ENCODE data around the gene FILIP1L.

- TF ChIP-seq, protein P1, sequence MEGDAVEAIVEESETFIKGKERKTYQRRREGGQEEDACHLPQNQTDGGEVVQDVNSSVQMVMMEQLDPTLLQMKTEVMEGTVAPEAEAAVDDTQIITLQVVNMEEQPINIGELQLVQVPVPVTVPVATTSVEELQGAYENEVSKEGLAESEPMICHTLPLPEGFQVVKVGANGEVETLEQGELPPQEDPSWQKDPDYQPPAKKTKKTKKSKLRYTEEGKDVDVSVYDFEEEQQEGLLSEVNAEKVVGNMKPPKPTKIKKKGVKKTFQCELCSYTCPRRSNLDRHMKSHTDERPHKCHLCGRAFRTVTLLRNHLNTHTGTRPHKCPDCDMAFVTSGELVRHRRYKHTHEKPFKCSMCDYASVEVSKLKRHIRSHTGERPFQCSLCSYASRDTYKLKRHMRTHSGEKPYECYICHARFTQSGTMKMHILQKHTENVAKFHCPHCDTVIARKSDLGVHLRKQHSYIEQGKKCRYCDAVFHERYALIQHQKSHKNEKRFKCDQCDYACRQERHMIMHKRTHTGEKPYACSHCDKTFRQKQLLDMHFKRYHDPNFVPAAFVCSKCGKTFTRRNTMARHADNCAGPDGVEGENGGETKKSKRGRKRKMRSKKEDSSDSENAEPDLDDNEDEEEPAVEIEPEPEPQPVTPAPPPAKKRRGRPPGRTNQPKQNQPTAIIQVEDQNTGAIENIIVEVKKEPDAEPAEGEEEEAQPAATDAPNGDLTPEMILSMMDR (IDR thresholded peaks at IDR 0.05): no peak
- TF ChIP-seq POLR2A (IDR thresholded peaks at IDR 0.05): no peak
Observed at GRCh38 chr3:100023150-100023549, 91.2 kb downstream of the FILIP1L start.

Measured in vagina (tissue), 2 donors.